Neuronal stem cell (in vitro differentiated cells): ENCODE measurements around the gene ARHGEF1.

Experiments
- DNase-seq: peaks from one replicate; pipeline ENCODE4 v3.0.0-alpha.2; 2013; ENCODE audit warnings: low spot score
- H2AFZ ChIP-seq: one replicate; pipeline ENCODE4 v1.6.1; 2013; ENCODE audit warnings: mild to moderate bottlenecking, low read length, inconsistent platforms
- H2AK5ac ChIP-seq: 2 replicates; pipeline ENCODE4 v1.6.1; 2013; ENCODE audit warnings: low read depth, mild to moderate bottlenecking, inconsistent platforms, low read length, moderate library complexity, mixed read lengths
- H2BK120ac ChIP-seq: 2 replicates; pipeline ENCODE4 v1.6.1; 2013; ENCODE audit warnings: low read depth, mild to moderate bottlenecking, inconsistent platforms, low read length, moderate library complexity, mixed read lengths
- H2BK12ac ChIP-seq: one replicate; pipeline ENCODE4 v1.6.1; 2013; ENCODE audit warnings: low read length, inconsistent platforms
- H2BK15ac ChIP-seq: 2 replicates; pipeline ENCODE4 v1.6.1; 2013; ENCODE audit warnings: mild to moderate bottlenecking, low read length, inconsistent platforms, mixed read lengths
- H2BK5ac ChIP-seq: one replicate; pipeline ENCODE4 v1.6.1; 2013; ENCODE audit warnings: inconsistent platforms, mild to moderate bottlenecking, low read length, moderate library complexity
- H3K14ac ChIP-seq: one replicate; pipeline ENCODE4 v1.6.1; 2013; ENCODE audit warnings: low read length, inconsistent platforms
- H3K18ac ChIP-seq: 2 replicates; pipeline ENCODE4 v1.6.1; 2013; ENCODE audit warnings: low read length, inconsistent platforms
- H3K23ac ChIP-seq: 2 replicates; pipeline ENCODE4 v1.6.1; 2013; ENCODE audit warnings: low read depth, mild to moderate bottlenecking, mixed read lengths, low read length, inconsistent platforms; ENCODE audit not compliant: poor library complexity
- H3K27ac ChIP-seq: replicated peaks from 3 replicates; pipeline ENCODE4 v1.5.1; 2013; ENCODE audit warnings: low read length, inconsistent platforms
- H3K27me3 ChIP-seq, 3 experiments: 2 replicates each; pipeline ENCODE4 v1.6.1; 2013; ENCODE audit warnings: low read length in 3 of 3, mild to moderate bottlenecking in 2 of 3, inconsistent platforms in 1 of 3, low read depth in 1 of 3, mixed read lengths in 1 of 3, moderate library complexity in 1 of 3; ENCODE audit not compliant: control insufficient read depth in 3 of 3, insufficient read depth in 3 of 3
- H3K36me3 ChIP-seq, 2 donors: replicated peaks in 1 of 2; 2 replicates each; pipeline ENCODE4 v1.6.1; 2013; ENCODE audit warnings: low read length in 2 of 2; ENCODE audit not compliant: control insufficient read depth in 2 of 2, insufficient read depth in 2 of 2
- H3K4ac ChIP-seq: 2 replicates; pipeline ENCODE4 v1.6.1; 2013; ENCODE audit warnings: inconsistent platforms, mild to moderate bottlenecking, low read length, moderate library complexity
- H3K4me1 ChIP-seq, 2 donors: 1 replicate in 1 of 2; 2 replicates in 1 of 2; pipeline ENCODE4 v1.6.1; 2013; ENCODE audit warnings: low read length in 2 of 2, low read depth in 1 of 2; ENCODE audit not compliant: control insufficient read depth in 2 of 2, insufficient read depth in 1 of 2
- H3K4me2 ChIP-seq: one replicate; pipeline ENCODE4 v1.6.1; 2013; ENCODE audit warnings: mild to moderate bottlenecking, low read length, inconsistent platforms; ENCODE audit not compliant: insufficient read depth, poor library complexity, severe bottlenecking
- H3K4me3 ChIP-seq, 2 donors: 2 replicates each; pipeline ENCODE4 v1.5.1; 2013; ENCODE audit warnings: low read length in 2 of 2, mild to moderate bottlenecking in 2 of 2, inconsistent platforms in 1 of 2, moderate library complexity in 1 of 2
- H3K79me1 ChIP-seq: one replicate; pipeline ENCODE4 v1.6.1; 2013; ENCODE audit warnings: low read depth, mild to moderate bottlenecking, inconsistent platforms, low read length, moderate library complexity
- H3K9ac ChIP-seq: one replicate; pipeline ENCODE4 v1.6.1; 2013; ENCODE audit warnings: mild to moderate bottlenecking, low read depth, low read length, inconsistent platforms; ENCODE audit not compliant: poor library complexity
- H3K9me3 ChIP-seq, 2 donors: replicated peaks in 1 of 2; 2 replicates each; pipeline versions ENCODE3 to v1.6.1; 2013; ENCODE audit warnings: low read length in 2 of 2, mild to moderate bottlenecking in 2 of 2, inconsistent platforms in 1 of 2, low read depth in 1 of 2, mixed read lengths in 1 of 2, moderate library complexity in 1 of 2; ENCODE audit not compliant: control insufficient read depth in 2 of 2, insufficient read depth in 1 of 2
- H4K8ac ChIP-seq: one replicate; pipeline ENCODE4 v1.6.1; 2013; ENCODE audit warnings: low read depth, mild to moderate bottlenecking, inconsistent platforms, low read length, moderate library complexity
- H4K91ac ChIP-seq: one replicate; pipeline ENCODE4 v1.6.1; 2013; ENCODE audit warnings: low read length, low read depth, mild to moderate bottlenecking, inconsistent platforms; ENCODE audit not compliant: poor library complexity
- WGBS, 2 donors: extraction: QIAGEN DNeasy Blood & Tissue Kit; methylation state at CpG; one replicate each; pipeline ENCODE4 v1.1.7; 2013; ENCODE audit warnings: missing lambda C conversion rate in 2 of 2, mixed read lengths in 1 of 2; ENCODE audit not compliant: insufficient read length in 2 of 2, insufficient replicate concordance in 1 of 2; ENCODE audit errors: extremely low coverage in 2 of 2; 5-methylcytosine and 5-hydroxymethylcytosine counted together

The ARHGEF1 gene

GRCh38 chr19:41879670-41880328 is 3.2 kb upstream of the ARHGEF1 start:
- no peak overlapping the region for H2BK12ac ChIP-seq

DNA sequence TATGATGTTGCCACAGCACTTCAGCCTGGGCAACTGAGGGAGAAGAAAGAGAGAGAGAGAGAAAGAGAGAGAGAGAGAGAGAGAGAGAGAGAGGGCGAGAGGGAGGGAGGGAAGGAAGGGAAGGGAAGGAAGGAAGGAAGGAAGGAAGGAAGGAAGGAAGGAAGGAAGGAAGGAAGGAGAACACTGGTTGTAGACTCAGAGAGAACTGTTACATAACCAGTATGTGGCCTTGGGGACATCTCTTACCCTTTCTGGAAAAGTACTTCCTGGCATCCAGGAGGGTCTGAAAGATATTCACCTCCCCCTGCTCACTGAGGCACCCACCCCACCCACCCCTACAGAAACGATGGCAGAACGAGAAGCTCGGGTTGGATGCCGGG is 2.7 kb upstream of the ARHGEF1 start:
- H3K79me1 ChIP-seq, result no peaks in the 10 kb centered on the region
- H3K4me3 ChIP-seq, result no peak overlapping the region
- H4K8ac ChIP-seq, result no peak overlapping the region
- H2BK5ac ChIP-seq, result no peak overlapping the region
- no peak overlapping the region for H2AK5ac ChIP-seq
- H3K27me3 ChIP-seq, result peaks cover 0 to 49% (median 21%) of the 10 kb centered on the region in 3 experiments
- H3K4me1 ChIP-seq, result peaks cover 5 to 11% of the 10 kb centered on the region in 2 donors
- no peak overlapping the region for H3K4me2 ChIP-seq
- H3K23ac ChIP-seq, result no peak overlapping the region
- H3K14ac ChIP-seq, result no peak overlapping the region
- no peak overlapping the region for H2BK15ac ChIP-seq
- H3K36me3 ChIP-seq, result no peaks in the 10 kb centered on the region
- no peak overlapping the region for H2BK12ac ChIP-seq
- WGBS, 2 donors, result no CpG with 5 or more reads among the region's 5 CpGs
- no peak overlapping the region for H3K18ac ChIP-seq
- no peak overlapping the region for H3K9ac ChIP-seq
- H4K91ac ChIP-seq, result no peak overlapping the region
- no peak overlapping the region for H3K4ac ChIP-seq
- H3K27ac ChIP-seq, result no peak overlapping the region
- H3K9me3 ChIP-seq, result no peaks in the 10 kb centered on the region
- H2BK120ac ChIP-seq, result no peak overlapping the region
- DNase-seq, result no peak
- no peak overlapping the region for H2AFZ ChIP-seq

More at GRCh38 chr19:41879670-41880328, 3.2 kb upstream of the ARHGEF1 start:
- no CpG with 5 or more reads among the region's 7 CpGs for WGBS, 2 donors
- no peak overlapping the region for H4K91ac ChIP-seq
- H3K27me3 ChIP-seq, result peaks cover 0 to 49% (median 21%) of the 10 kb centered on the region in 3 experiments
- H3K36me3 ChIP-seq, result no peaks in the 10 kb centered on the region
- H3K79me1 ChIP-seq, result no peaks in the 10 kb centered on the region
- H3K9me3 ChIP-seq, result no peaks in the 10 kb centered on the region
- H3K23ac ChIP-seq, result no peak overlapping the region
- no peak overlapping the region for H2AFZ ChIP-seq
- no peak overlapping the region for H3K27ac ChIP-seq
- H3K4ac ChIP-seq, result no peak overlapping the region
- no peak overlapping the region for H4K8ac ChIP-seq
- H3K4me2 ChIP-seq, result peak overlapping the region; percentile 0
- H2BK15ac ChIP-seq, result no peak overlapping the region
- no peak overlapping the region for H3K18ac ChIP-seq
- no peak overlapping the region for H3K14ac ChIP-seq
- H3K4me1 ChIP-seq, result peaks cover 5 to 8% of the 10 kb centered on the region in 2 donors
- DNase-seq, result no peak
- H2BK120ac ChIP-seq, result no peak overlapping the region
- no peak overlapping the region for H2BK5ac ChIP-seq
- no peak overlapping the region for H3K4me3 ChIP-seq
- peak overlapping the region; percentile 37 for H3K9ac ChIP-seq
- no peak overlapping the region for H2AK5ac ChIP-seq

DNA sequence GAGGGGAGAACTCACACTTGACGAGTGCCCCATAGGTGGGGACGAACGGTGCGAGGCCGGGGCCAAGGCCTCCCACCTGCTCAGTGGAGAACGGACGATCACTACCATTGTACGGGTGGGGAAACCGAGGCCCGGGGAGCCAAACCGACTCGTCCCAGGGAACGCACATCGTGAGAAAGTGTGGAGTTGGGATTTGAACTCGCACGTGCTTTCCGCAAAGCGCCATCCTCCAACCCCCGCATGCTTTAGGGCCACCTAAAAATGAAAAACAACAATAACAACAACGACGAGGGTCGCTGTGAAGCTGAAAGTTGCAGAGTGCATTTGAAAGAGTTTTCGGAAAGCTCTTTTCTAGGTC is 458 bp downstream of the ARHGEF1 start:
- Histone ChIP-seq H3K14ac (peak overlapping the region; percentile 84), H3K4me2 (peak overlapping the region; percentile 89), H3K4me3 (peak overlapping the region; percentile 83 to 90), H4K8ac (no peak overlapping the region), H2BK5ac (no peak overlapping the region), H2BK120ac (no peak overlapping the region), H3K23ac (peak overlapping the region; percentile 86), H2BK15ac (no peak overlapping the region), H3K27me3 (peaks cover 0 to 40% (median 21%) of the 10 kb centered on the region in 3 experiments), H4K91ac (no peak overlapping the region), H3K79me1 (no peaks in the 10 kb centered on the region), H3K4ac (no peak overlapping the region), H3K18ac (peak overlapping the region; percentile 86), H2BK12ac (no peak overlapping the region), H3K4me1 (peaks cover 5 to 9% of the 10 kb centered on the region in 2 donors), H2AFZ (peak overlapping the region; percentile 88), H3K9ac (peak overlapping the region; percentile 80), H3K27ac (no peak overlapping the region), H3K9me3 (no peaks in the 10 kb centered on the region), H2AK5ac (peak overlapping the region; percentile 97), H3K36me3 (no peaks in the 10 kb centered on the region)
- WGBS, 2 donors, result no CpG with 5 or more reads among the region's 23 CpGs
- DNase-seq, result no peak

DNA sequence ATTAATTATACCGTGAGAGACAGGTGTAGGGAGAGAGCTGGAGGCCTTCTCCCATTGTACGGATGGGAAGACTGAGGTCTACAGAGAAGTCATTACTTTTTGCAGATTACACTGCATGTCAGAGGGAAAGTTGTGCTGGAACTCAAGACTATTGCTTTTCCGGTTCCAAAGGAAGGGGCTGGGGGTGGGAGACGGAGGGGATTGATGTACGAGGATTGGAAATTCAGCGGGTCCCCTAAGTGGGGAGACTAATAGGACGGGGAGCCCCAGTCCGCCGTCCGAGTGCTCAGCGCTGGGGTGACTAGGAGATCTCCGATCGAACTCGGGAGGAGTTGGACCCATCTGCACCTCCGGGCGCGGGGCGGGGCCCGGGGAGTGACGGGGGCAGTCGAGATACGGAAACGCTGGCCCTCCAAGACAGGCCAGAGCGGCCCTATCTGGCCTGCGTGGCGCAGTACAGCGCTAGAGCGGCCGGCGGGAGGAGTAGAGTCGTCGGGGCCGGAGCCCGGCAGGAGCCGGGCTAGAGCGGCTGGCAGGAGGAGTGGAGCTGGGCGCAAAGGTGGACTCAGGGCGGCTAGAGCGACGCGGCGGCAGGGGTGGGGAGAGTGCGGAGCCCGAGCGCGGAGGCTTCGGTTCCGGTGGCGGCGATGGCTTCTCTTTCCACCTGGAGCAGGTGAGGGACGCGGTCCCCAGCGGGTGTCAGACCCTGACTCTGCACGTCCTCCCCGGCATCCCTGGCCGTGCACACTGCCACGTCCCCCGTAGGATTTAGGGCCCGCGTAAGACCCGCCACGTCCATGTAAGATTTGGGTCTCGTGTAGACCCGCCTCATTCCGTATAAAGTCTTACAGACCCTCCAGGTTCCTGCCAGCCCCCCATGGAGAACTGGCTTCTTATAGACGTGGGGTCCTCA is 1.1 kb downstream of the ARHGEF1 start:
- peaks cover 0 to 34% (median 21%) of the 10 kb centered on the region in 3 experiments for H3K27me3 ChIP-seq
- peak overlapping the region; percentile 67 for H3K23ac ChIP-seq
- no peak overlapping the region for H2AK5ac ChIP-seq
- no peak overlapping the region for H3K27ac ChIP-seq
- H3K4me1 ChIP-seq, result peaks cover 5 to 9% of the 10 kb centered on the region in 2 donors
- H2BK15ac ChIP-seq, result no peak overlapping the region
- H3K79me1 ChIP-seq, result no peaks in the 10 kb centered on the region
- peak overlapping the region; percentile 83 to 90 for H3K4me3 ChIP-seq
- H2BK120ac ChIP-seq, result no peak overlapping the region
- no peak overlapping the region for H2BK12ac ChIP-seq
- peak; percentile 90 for DNase-seq
- H3K4ac ChIP-seq, result no peak overlapping the region
- H4K8ac ChIP-seq, result no peak overlapping the region
- H3K9me3 ChIP-seq, result no peaks in the 10 kb centered on the region
- peak overlapping the region; percentile 93 for H3K9ac ChIP-seq
- H3K18ac ChIP-seq, result peak overlapping the region; percentile 89
- peak overlapping the region; percentile 93 for H2AFZ ChIP-seq
- peak overlapping the region; percentile 89 for H3K4me2 ChIP-seq
- H3K36me3 ChIP-seq, result peaks cover 0 to 3% of the 10 kb centered on the region in 2 donors
- no CpG with 5 or more reads among the region's 66 CpGs for WGBS, 2 donors
- H2BK5ac ChIP-seq, result no peak overlapping the region
- H3K14ac ChIP-seq, result peak overlapping the region; percentile 90
- no peak overlapping the region for H4K91ac ChIP-seq
